IMR-90 (cell line): ENCODE data around the gene DHX29. TPM values are rescaled to one million over a fixed set of nuclear protein-coding genes. Genes with fewer than 3 reads are reported as not detected.

Experiments used
- ATAC-seq: fragments of 200-7000 bp; cut with Tn5 transposase; 2 replicates; pipeline ENCODE4 v1.9.1; 2020; ENCODE audit warnings: low read depth, mild to moderate bottlenecking, moderate library complexity
- BruUV-seq: library from RNA; stranded (reverse); fragments of 400-500 nt; replicated peaks from 2 replicates; lab custom pipeline; 2021; lab: Mats Ljungman, UMichigan
- CTCF ChIA-PET: fragments of 300-600 bp; formaldehyde crosslinking; extraction: SDS; loops from one replicate; lab custom pipeline; 2021; ENCODE audit warnings: antibody characterized with exemption; lab: Yijun Ruan, JAX
- POLR2A ChIA-PET: fragments of 300-600 bp; sonication (Branson Sonifier 250); formaldehyde crosslinking; loops from one replicate; lab custom pipeline; 2022; ENCODE audit warnings: antibody characterized with exemption; ENCODE audit not compliant: unreplicated experiment; lab: Charles Lee
- DNase-seq: peaks from one replicate; pipeline ENCODE4 v3.0.0; 2013
- H2AFZ ChIP-seq: replicated peaks from 2 replicates; pipeline ENCODE3; 2013; ENCODE audit warnings: low read length, mild to moderate bottlenecking; ENCODE audit not compliant: poor library complexity
- H2AK5ac ChIP-seq: 2 replicates; pipeline ENCODE4 v1.6.1; 2013; ENCODE audit warnings: low read depth, low read length, inconsistent platforms
- H2AK9ac ChIP-seq: replicated peaks from 2 replicates; pipeline ENCODE3; 2013; ENCODE audit warnings: mild to moderate bottlenecking, low read depth, low read length, moderate library complexity; ENCODE audit not compliant: poor library complexity
- H2BK120ac ChIP-seq: 2 replicates; pipeline ENCODE4 v1.6.1; 2013; ENCODE audit warnings: low read depth, low read length, inconsistent platforms
- H2BK15ac ChIP-seq: 3 replicates; pipeline ENCODE4 v1.6.1; 2013; ENCODE audit warnings: low read depth, low read length, inconsistent platforms
- H2BK20ac ChIP-seq: 2 replicates; pipeline ENCODE4 v1.6.1; 2013; ENCODE audit warnings: low read depth, mild to moderate bottlenecking, inconsistent platforms, low read length, moderate library complexity
- H2BK5ac ChIP-seq: 2 replicates; pipeline ENCODE4 v1.6.1; 2013; ENCODE audit warnings: mild to moderate bottlenecking, low read depth, low read length, inconsistent platforms; ENCODE audit not compliant: poor library complexity, severe bottlenecking
- H3K14ac ChIP-seq: replicated peaks from 2 replicates; pipeline ENCODE4 v1.6.1; 2013; ENCODE audit warnings: low read depth, low read length, inconsistent platforms
- H3K18ac ChIP-seq: 2 replicates; pipeline ENCODE4 v1.6.1; 2013; ENCODE audit warnings: low read depth, low read length, control low read depth
- H3K23ac ChIP-seq: 2 replicates; pipeline ENCODE4 v1.6.1; 2013; ENCODE audit warnings: low read depth, low read length, inconsistent platforms
- H3K27ac ChIP-seq: 2 replicates; pipeline ENCODE4 v1.5.1; 2013; ENCODE audit warnings: mild to moderate bottlenecking, control low read depth, low read length; ENCODE audit not compliant: insufficient read depth
- H3K27me3 ChIP-seq: 2 replicates; pipeline ENCODE4 v1.6.1; 2013; ENCODE audit warnings: low read length; ENCODE audit not compliant: control insufficient read depth, insufficient read depth
- H3K36me3 ChIP-seq: 2 replicates; pipeline ENCODE4 v1.6.1; 2013; ENCODE audit warnings: low read length, mixed read lengths; ENCODE audit not compliant: control insufficient read depth, insufficient read depth
- H3K4ac ChIP-seq: 2 replicates; pipeline ENCODE4 v1.6.1; 2013; ENCODE audit warnings: low read depth, low read length, inconsistent platforms
- H3K4me1 ChIP-seq: 2 replicates; pipeline ENCODE4 v1.6.1; 2013; ENCODE audit warnings: low read length, mixed read lengths; ENCODE audit not compliant: control insufficient read depth, insufficient read depth
- H3K4me2 ChIP-seq: 2 replicates; pipeline ENCODE4 v1.6.1; 2013; ENCODE audit warnings: low read depth, mild to moderate bottlenecking, control low read depth, low read length, moderate library complexity
- H3K4me3 ChIP-seq: 2 replicates; pipeline ENCODE4 v1.5.1; 2013; ENCODE audit warnings: low read depth, mild to moderate bottlenecking, control low read depth, low read length, moderate library complexity; ENCODE audit not compliant: insufficient read depth
- H3K56ac ChIP-seq: 2 replicates; pipeline ENCODE4 v1.6.1; 2013; ENCODE audit warnings: low read length, inconsistent platforms; ENCODE audit not compliant: insufficient read depth; ENCODE audit errors: extremely low read depth
- H3K79me1 ChIP-seq, 2 experiments: 2 replicates each; pipeline ENCODE4 v1.6.1; 2013; ENCODE audit warnings: low read length in 2 of 2, inconsistent platforms in 1 of 2, low read depth in 1 of 2
- H3K9ac ChIP-seq: 2 replicates; pipeline ENCODE4 v1.6.1; 2013; ENCODE audit warnings: low read depth, low read length, control low read depth
- H3K9me1 ChIP-seq: 2 replicates; pipeline ENCODE4 v1.6.1; 2013; ENCODE audit warnings: low read length, inconsistent platforms; ENCODE audit not compliant: insufficient read depth
- H3K9me3 ChIP-seq: 2 replicates; pipeline ENCODE4 v1.6.1; 2013; ENCODE audit warnings: low read length; ENCODE audit not compliant: control insufficient read depth, insufficient read depth
- H4K20me1 ChIP-seq: 2 replicates; pipeline ENCODE4 v1.6.1; 2013; ENCODE audit warnings: low read length, inconsistent platforms; ENCODE audit not compliant: insufficient read depth
- H4K5ac ChIP-seq: 2 replicates; pipeline ENCODE4 v1.6.1; 2013; ENCODE audit warnings: mild to moderate bottlenecking, low read depth, low read length, control low read depth
- H4K8ac ChIP-seq, 2 experiments: 2 replicates each; pipeline ENCODE4 v1.6.1; 2013; ENCODE audit warnings: low read depth in 2 of 2, low read length in 2 of 2, control low read depth in 1 of 2, inconsistent platforms in 1 of 2
- H4K91ac ChIP-seq: 2 replicates; pipeline ENCODE4 v1.6.1; 2013; ENCODE audit warnings: low read depth, low read length, inconsistent platforms; ENCODE audit not compliant: insufficient read depth
- MXI1 ChIP-seq: IDR thresholded peaks from 2 replicates; pipeline ENCODE4 v1.6.1; 2012; ENCODE audit warnings: low read depth, mild to moderate bottlenecking, low read length, moderate library complexity, borderline replicate concordance
- USF2 ChIP-seq: fragments of 150-350 bp; IDR thresholded peaks from 2 replicates; pipeline ENCODE4 v1.6.1; 2017; ENCODE audit warnings: mild to moderate bottlenecking, antibody characterized with exemption, low read length, low read depth
- WGBS, 2 experiments: methylation state at CpG; one replicate each; pipeline versions ENCODE4 v1.1.5 to v1.1.7; 2013; ENCODE audit warnings: missing lambda C conversion rate in 2 of 2; ENCODE audit not compliant: insufficient read length in 1 of 2; ENCODE audit errors: extremely low coverage in 2 of 2; 5-methylcytosine and 5-hydroxymethylcytosine counted together
- dilution Hi-C: fragments of 300-500 bp; cut with HindIII; formaldehyde crosslinking; loops from one replicate; pipeline ENCODE4 v1.14.3; 2018; ENCODE audit warnings: low sequenced_read_pairs; ENCODE audit not compliant: unreplicated experiment
- in situ Hi-C: fragments of 300-500 bp; cut with MboI; formaldehyde crosslinking; loops from 3 replicates; pipeline ENCODE4 v1.14.3; 2019; ENCODE audit warnings: low sequenced_read_pairs, inconsistent platforms, mixed read lengths
- intact Hi-C: fragments of 100-400 bp; cut with micrococcal nuclease; formaldehyde crosslinking; loops from 2 replicates; pipeline ENCODE4 v1.10.0; 2022
- polyA plus RNA-seq, 3 experiments: library from polyadenylated mRNA; depleted of rRNA; stranded (reverse); fragments of >200 nt; gene quantifications; 2 replicates each; pipeline ENCODE4 v1.2.3, GENCODE V29; 2012; ENCODE audit warnings: low replicate concordance in 1 of 3
- total RNA-seq: library from RNA; depleted of rRNA; stranded (reverse); fragments of >200 nt; gene quantifications from 2 replicates; pipeline ENCODE4 v1.2.3, GENCODE V29; 2012

Gene DHX29
- total and polyA plus RNA-seq, 2 of the 4 experiments (the other 2 are of a cell fraction): 9.5 to 25.6 TPM

DNA sequence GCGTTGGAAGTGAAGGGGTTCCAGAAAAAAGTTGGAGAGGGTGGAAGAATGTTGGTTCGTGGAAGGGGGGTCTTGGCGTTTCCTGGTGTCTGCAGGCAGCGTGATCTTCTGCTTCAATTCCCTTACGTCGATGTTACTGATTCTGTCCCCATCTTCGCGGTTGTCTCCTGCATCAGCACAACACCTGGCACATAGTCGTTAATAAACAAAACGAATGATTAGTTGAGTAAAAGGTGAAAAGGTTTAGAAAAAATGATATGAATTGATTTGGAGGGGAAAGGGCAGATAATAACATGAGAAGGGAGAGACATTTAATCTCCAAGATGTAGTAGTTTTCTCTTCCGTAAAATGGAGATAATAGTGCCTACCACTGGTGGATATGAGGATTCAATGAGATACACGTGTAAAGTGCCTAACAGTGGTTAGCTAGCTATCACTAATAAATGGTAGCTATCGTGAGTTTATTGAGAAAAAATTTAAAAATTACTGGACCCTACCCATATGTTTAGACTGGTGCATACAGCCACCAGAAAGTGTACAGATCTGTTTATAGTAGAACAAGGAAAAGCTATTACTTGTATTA, 851 bp upstream of the DHX29 start:
- peak overlapping the region; percentile 50 for H2AK5ac ChIP-seq
- H3K27me3 ChIP-seq: no peaks in the 10 kb centered on the region
- intact Hi-C loops (loop anchor here (5.0 kb wide), 1 partner anchor 136 kb away; the partner anchor contains the start of gene CDC20B), dilution Hi-C loops (no loop called here), in situ Hi-C loops (no loop called here)
- peak; percentile 19 for DNase-seq
- peak overlapping the region; percentile 88 for H3K23ac ChIP-seq
- H3K4me3 ChIP-seq: peak overlapping the region; percentile 71
- H3K18ac ChIP-seq: peak overlapping the region; percentile 49; the same call in 1 of the 2 replicates
- H4K20me1 ChIP-seq: peaks cover 15% of the 10 kb centered on the region
- ATAC-seq: peak; percentile 1
- peak overlapping the region; percentile 89 for H2BK120ac ChIP-seq
- peak overlapping the region; percentile 88 for H2AFZ ChIP-seq
- H2BK15ac ChIP-seq: peak overlapping the region; percentile 2; the same call in 2 of the 3 replicates
- peak overlapping the region; percentile 94 for H3K14ac ChIP-seq
- CTCF ChIA-PET: interaction anchor here (0.7 kb wide), 1 partner anchor 209 kb away, joined by 3 read pairs; no protein-coding TSS in a partner anchor
- H3K9me3 ChIP-seq: no peaks in the 10 kb centered on the region
- TSS peak; percentile 42 for BruUV-seq
- peaks cover 2% of the 10 kb centered on the region for H3K4me1 ChIP-seq
- peak overlapping the region; percentile 78 for H4K5ac ChIP-seq
- POLR2A ChIA-PET: interaction anchor here (0.7 kb wide), 1 partner anchor 403 kb away, joined by 5 read pairs; no protein-coding TSS in a partner anchor
- H3K4ac ChIP-seq: peak overlapping the region; percentile 92
- H4K8ac ChIP-seq: peak overlapping the region; percentile 70 to 96
- peaks cover 2 to 43% of the 10 kb centered on the region in 2 experiments; a peak in 3 of 4 replicates for H3K79me1 ChIP-seq
- 0 to 100% methylated on average over 1 to 2 of the region's 13 CpGs for WGBS, 2 experiments
- H2BK20ac ChIP-seq: no peak overlapping the region
- H3K56ac ChIP-seq: peak overlapping the region; percentile 96
- H2AK9ac ChIP-seq: peak overlapping the region; percentile 96
- peak overlapping the region; percentile 88 for H3K9ac ChIP-seq
- peak overlapping the region; percentile 79 for H4K91ac ChIP-seq
- H3K9me1 ChIP-seq: peaks cover 5% of the 10 kb centered on the region; the same call in 1 of the 2 replicates
- H3K4me2 ChIP-seq: peak overlapping the region; percentile 83
- H3K36me3 ChIP-seq: no peaks in the 10 kb centered on the region
- peak overlapping the region; percentile 58 for H3K27ac ChIP-seq
- peak overlapping the region; percentile 73 for H2BK5ac ChIP-seq
- TF ChIP-seq MXI1 (0 out of 2 replicates have a peak, but pooled peaks have one; percentile 22), USF2 (no peak)
